ENCODE data around the gene CDADC1.

- TF ChIP-seq JUND (IDR thresholded peaks at IDR 0.05), result no peak
- no peak for TF ChIP-seq CTCF (IDR thresholded peaks at IDR 0.05 in 2 of 3, conservative IDR thresholded peaks at IDR 0.05 in 1 of 3; ENCODE audit: borderline replicate concordance in 1 of 3, insufficient read depth in 1 of 3, low read depth in 2 of 3, low read length in 2 of 3)
- no peak for TF ChIP-seq POLR2A (IDR thresholded peaks at IDR 0.05; ENCODE audit: borderline replicate concordance, extremely low read depth, insufficient read depth, insufficient read length)
- TF ChIP-seq ZNF274 (IDR thresholded peaks at IDR 0.05; ENCODE audit: low read depth, low read length), result no peak
- no peak for TF ChIP-seq REST (IDR thresholded peaks at IDR 0.05; ENCODE audit: low read depth)
- TF ChIP-seq POLR2AphosphoS5 (IDR thresholded peaks at IDR 0.05; ENCODE audit: low read depth, low read length), result no peak
- no peak for TF ChIP-seq TCF7L2 (IDR thresholded peaks at IDR 0.05; ENCODE audit: borderline replicate concordance, extremely low read depth, insufficient read depth, insufficient read length)
- no peak for TF ChIP-seq RAD21 (IDR thresholded peaks at IDR 0.05; ENCODE audit: low read depth)
- no peak for TF ChIP-seq YY1 (IDR thresholded peaks at IDR 0.05; ENCODE audit: extremely low read depth, insufficient replicate concordance, low read depth, low read length)
- TF ChIP-seq FOSL1 (IDR thresholded peaks at IDR 0.05; ENCODE audit: low read depth), result no peak
- TF ChIP-seq MAX (IDR thresholded peaks at IDR 0.05), result no peak
- no peak for TF ChIP-seq EZH2 (IDR thresholded peaks at IDR 0.05)
These were observed 68.2 kb downstream of the CDADC1 start for GRCh38 chr13:49315756-49316482.
